Endodermal cell (in vitro differentiated cells): ENCODE results near the gene SENP8. TPM values are rescaled to one million over a fixed set of nuclear protein-coding genes. Genes with fewer than 3 reads are reported as not detected.

ENCODE experiments used
- DNase-seq: peaks from one replicate; pipeline ENCODE4 v3.0.0-alpha.2; 2017
- H3K27ac ChIP-seq: 2 replicates; pipeline ENCODE4 v1.5.1; 2013; ENCODE audit warnings: mild to moderate bottlenecking, low read depth, low read length, moderate library complexity
- H3K27me3 ChIP-seq: 2 replicates; pipeline ENCODE4 v1.6.1; 2013; ENCODE audit warnings: mild to moderate bottlenecking, low read length, moderate library complexity; ENCODE audit not compliant: insufficient read depth, control insufficient read depth, poor library complexity, severe bottlenecking
- H3K36me3 ChIP-seq: 2 replicates; pipeline ENCODE4 v1.7.0; 2013; ENCODE audit warnings: mild to moderate bottlenecking, low read length, moderate library complexity; ENCODE audit not compliant: control insufficient read depth, insufficient read depth
- H3K4me1 ChIP-seq: one replicate; pipeline ENCODE4 v1.7.0; 2013; ENCODE audit warnings: low read length; ENCODE audit not compliant: control insufficient read depth, insufficient read depth
- H3K4me3 ChIP-seq: 2 replicates; pipeline ENCODE4 v1.5.1; 2013; ENCODE audit warnings: mild to moderate bottlenecking, low read length, moderate library complexity
- H3K9ac ChIP-seq: 2 replicates; pipeline ENCODE4 v1.6.1; 2013; ENCODE audit warnings: mild to moderate bottlenecking, low read length, moderate library complexity; ENCODE audit not compliant: poor library complexity, severe bottlenecking; ENCODE audit errors: extremely low read depth
- H3K9me3 ChIP-seq: 2 replicates; pipeline ENCODE4 v1.6.1; 2013; ENCODE audit warnings: mild to moderate bottlenecking, low read length, moderate library complexity; ENCODE audit not compliant: control insufficient read depth
- H3K27ac Mint-ChIP-seq: 2 replicates; pipeline ENCODE4 v1.8.0; 2020; ENCODE audit warnings: mixed read lengths
- H3K27me3 Mint-ChIP-seq: 2 replicates; pipeline ENCODE4 v1.8.0; 2021; ENCODE audit warnings: mild to moderate bottlenecking, mixed read lengths; ENCODE audit not compliant: insufficient read depth
- H3K36me3 Mint-ChIP-seq: 2 replicates; pipeline ENCODE4 v1.8.0; 2020; ENCODE audit warnings: low read depth, mixed read lengths
- H3K4me1 Mint-ChIP-seq: 2 replicates; pipeline ENCODE4 v1.8.0; 2020; ENCODE audit warnings: mixed read lengths
- H3K4me3 Mint-ChIP-seq: 2 replicates; pipeline ENCODE4 v1.8.0; 2020; ENCODE audit warnings: mild to moderate bottlenecking, moderate library complexity, mixed read lengths
- H3K9me3 Mint-ChIP-seq: 2 replicates; pipeline ENCODE4 v1.8.0; 2020; ENCODE audit warnings: mild to moderate bottlenecking, mixed read lengths
- WGBS, 2 experiments: methylation state at CpG; one replicate each; pipeline versions ENCODE4 v1.1.5 to v1.1.7; 2013; ENCODE audit warnings: missing lambda C conversion rate in 2 of 2, mixed read lengths in 1 of 2; ENCODE audit not compliant: insufficient coverage in 1 of 2, insufficient read length in 1 of 2; 5-methylcytosine and 5-hydroxymethylcytosine counted together
- total RNA-seq, 2 donors: library from RNA; stranded (reverse); fragmentation: NEBNext Ultra II Directional in 1 of 2; extraction: Animal tissue kit (Norgen Biotek cat#: 25700) in 1 of 2; gene quantifications; 2 replicates in 1 of 2; 3 replicates in 1 of 2; pipeline ENCODE4 v1.2.1, GENCODE V29; 2021
- TF ChIP-seq, protein P1 (sequence below): fragments of 200-600 bp; sonication (generic); conservative IDR thresholded peaks from 2 replicates; pipeline ENCODE4 v1.5.0; 2021; ENCODE audit warnings: antibody characterized with exemption, mild to moderate bottlenecking

SENP8 gene
- total RNA-seq, 2 donors from 2014 or later: 4.7 to 6.6 TPM

DNA sequence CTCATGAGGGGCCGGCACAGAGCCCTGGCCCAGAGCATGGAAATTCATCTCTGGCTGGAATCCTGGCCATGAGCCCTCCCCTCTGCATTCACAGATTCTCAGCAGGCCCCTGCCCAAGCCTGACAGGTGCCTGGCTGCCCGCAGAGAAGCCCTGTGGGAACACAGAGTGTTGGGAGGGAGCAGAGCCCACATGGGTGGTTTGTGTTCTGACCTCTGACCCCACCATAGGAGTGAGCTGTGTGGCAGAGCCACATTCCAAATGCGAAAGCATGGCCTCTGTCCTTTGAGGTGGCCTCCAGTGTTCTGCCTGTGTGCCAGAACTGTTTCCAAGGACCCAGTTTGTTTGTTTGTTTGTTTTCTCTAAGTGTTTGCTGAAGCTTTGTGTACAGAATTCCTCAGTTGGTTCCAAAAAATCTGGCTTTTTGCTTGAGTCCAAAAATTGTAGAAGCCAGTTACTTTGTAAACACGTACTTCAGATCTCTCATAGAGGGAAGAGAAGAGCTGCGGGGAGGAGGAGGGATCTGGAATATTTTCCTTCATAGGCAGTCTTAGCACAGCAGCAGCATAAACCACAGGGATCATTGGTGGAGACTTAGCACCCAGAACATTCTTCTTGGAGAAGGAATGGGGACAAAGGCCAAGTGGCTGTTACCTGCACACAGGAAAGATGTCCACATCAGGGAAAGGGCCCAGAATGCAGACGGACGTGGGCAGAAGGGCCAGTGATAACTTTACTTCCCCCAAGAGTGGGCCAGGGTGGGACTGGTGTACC is 43.3 kb downstream of the SENP8 start:
- no peaks in the 10 kb centered on the region for H3K9me3 ChIP-seq
- 79 to 92% methylated on average over 5 to 7 of the region's 7 CpGs for WGBS, 2 experiments
- no peak overlapping the region for H3K27ac ChIP-seq
- Mint-ChIP-seq H3K27ac (peak overlapping the region; percentile 1), H3K9me3 (no peaks in the 10 kb centered on the region), H3K4me3 (no peak overlapping the region), H3K4me1 (peaks cover 6% of the 10 kb centered on the region), H3K36me3 (no peaks in the 10 kb centered on the region), H3K27me3 (no peaks in the 10 kb centered on the region)
- TF ChIP-seq, protein P1, sequence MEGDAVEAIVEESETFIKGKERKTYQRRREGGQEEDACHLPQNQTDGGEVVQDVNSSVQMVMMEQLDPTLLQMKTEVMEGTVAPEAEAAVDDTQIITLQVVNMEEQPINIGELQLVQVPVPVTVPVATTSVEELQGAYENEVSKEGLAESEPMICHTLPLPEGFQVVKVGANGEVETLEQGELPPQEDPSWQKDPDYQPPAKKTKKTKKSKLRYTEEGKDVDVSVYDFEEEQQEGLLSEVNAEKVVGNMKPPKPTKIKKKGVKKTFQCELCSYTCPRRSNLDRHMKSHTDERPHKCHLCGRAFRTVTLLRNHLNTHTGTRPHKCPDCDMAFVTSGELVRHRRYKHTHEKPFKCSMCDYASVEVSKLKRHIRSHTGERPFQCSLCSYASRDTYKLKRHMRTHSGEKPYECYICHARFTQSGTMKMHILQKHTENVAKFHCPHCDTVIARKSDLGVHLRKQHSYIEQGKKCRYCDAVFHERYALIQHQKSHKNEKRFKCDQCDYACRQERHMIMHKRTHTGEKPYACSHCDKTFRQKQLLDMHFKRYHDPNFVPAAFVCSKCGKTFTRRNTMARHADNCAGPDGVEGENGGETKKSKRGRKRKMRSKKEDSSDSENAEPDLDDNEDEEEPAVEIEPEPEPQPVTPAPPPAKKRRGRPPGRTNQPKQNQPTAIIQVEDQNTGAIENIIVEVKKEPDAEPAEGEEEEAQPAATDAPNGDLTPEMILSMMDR: no peak
- H3K27me3 ChIP-seq: no peaks in the 10 kb centered on the region
- no peaks in the 10 kb centered on the region for H3K4me1 ChIP-seq
- no peak overlapping the region for H3K9ac ChIP-seq
- DNase-seq: no peak
- no peaks in the 10 kb centered on the region for H3K36me3 ChIP-seq
- no peak overlapping the region for H3K4me3 ChIP-seq

DNA sequence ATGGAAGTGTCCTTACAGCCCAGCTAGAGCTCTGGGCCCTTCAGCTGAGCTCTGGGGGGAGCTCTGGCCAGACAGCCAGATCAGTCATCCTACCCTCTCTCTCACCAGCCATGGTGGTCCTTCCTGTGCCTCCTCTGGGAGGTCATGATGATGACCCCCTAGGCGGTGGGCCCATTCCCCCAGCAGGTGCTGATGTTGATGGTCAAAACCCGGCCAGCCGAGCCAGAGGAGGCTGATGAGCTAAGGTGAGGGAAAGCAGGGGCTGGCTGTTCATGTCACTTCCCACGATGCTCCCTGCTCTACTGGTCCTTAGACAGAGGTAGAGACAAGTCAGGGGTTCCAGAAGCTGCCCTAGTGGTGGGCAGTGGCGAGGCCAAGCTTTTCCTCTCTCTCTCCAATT is 44.4 kb downstream of the SENP8 start:
- Histone ChIP-seq H3K9me3 (no peaks in the 10 kb centered on the region), H3K36me3 (no peaks in the 10 kb centered on the region), H3K27ac (no peak overlapping the region), H3K9ac (no peak overlapping the region), H3K27me3 (no peaks in the 10 kb centered on the region), H3K4me1 (no peaks in the 10 kb centered on the region), H3K4me3 (no peak overlapping the region)
- Mint-ChIP-seq H3K27me3 (no peaks in the 10 kb centered on the region), H3K4me1 (peaks cover 7% of the 10 kb centered on the region), H3K27ac (no peak overlapping the region), H3K4me3 (no peak overlapping the region), H3K36me3 (no peaks in the 10 kb centered on the region), H3K9me3 (no peaks in the 10 kb centered on the region)
- DNase-seq: no peak
- TF ChIP-seq, protein P1: peak; percentile 43
- 93 to 97% methylated on average over 5 of the region's 5 CpGs for WGBS, 2 experiments

DNA sequence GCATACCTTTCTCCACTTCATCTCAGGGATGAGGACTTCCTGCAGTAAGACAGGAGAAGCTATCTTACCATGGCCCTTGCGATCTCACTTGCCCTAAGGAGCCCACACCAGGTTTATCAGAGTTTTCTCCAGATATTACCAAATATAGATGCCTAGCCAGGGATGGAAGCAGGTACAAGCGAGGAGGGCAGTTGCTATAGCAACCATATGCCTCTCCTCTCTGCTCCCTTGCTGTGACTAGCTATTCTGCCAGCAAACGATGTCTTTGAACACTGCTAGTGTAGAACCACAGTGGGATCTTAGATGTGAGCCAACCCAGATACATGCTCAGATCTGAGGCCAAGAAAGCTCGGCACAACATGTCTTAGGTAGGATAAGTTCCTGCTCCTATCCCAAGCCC is 45.5 kb downstream of the SENP8 start:
- H3K9me3 ChIP-seq: no peaks in the 10 kb centered on the region
- no peak overlapping the region for H3K27ac Mint-ChIP-seq
- H3K4me1 ChIP-seq: peaks cover 6% of the 10 kb centered on the region
- H3K4me3 Mint-ChIP-seq: no peak overlapping the region
- TF ChIP-seq, protein P1: no peak
- no peak overlapping the region for H3K27ac ChIP-seq
- peaks cover 19% of the 10 kb centered on the region for H3K4me1 Mint-ChIP-seq
- no peak overlapping the region for H3K4me3 ChIP-seq
- no peak overlapping the region for H3K9ac ChIP-seq
- no peaks in the 10 kb centered on the region for H3K36me3 Mint-ChIP-seq
- H3K9me3 Mint-ChIP-seq: no peaks in the 10 kb centered on the region
- H3K27me3 Mint-ChIP-seq: no peaks in the 10 kb centered on the region
- no peak for DNase-seq
- H3K36me3 ChIP-seq: no peaks in the 10 kb centered on the region
- 88 to 89% methylated on average over 3 to 4 of the region's 4 CpGs for WGBS, 2 experiments
- no peaks in the 10 kb centered on the region for H3K27me3 ChIP-seq
